Psoas muscle (tissue), 8 donors: ENCODE measurements around the gene CRABP2. TPM values are rescaled to one million over a fixed set of nuclear protein-coding genes. Genes with fewer than 3 reads are reported as not detected.

Experiments
- ATAC-seq, 4 donors: fragments of 200-7000 bp; cut with Tn5 transposase; one replicate each; pipeline ENCODE4 v1.9.1; 2020; ENCODE audit warnings: moderate library complexity in 3 of 4, mild to moderate bottlenecking in 2 of 4
- DNase-seq, 2 donors: peaks; one replicate each; pipeline ENCODE4 v3.0.0-alpha.2; 2020
- H3K27ac ChIP-seq: fragments of 200-600 bp; one replicate; pipeline ENCODE4 v1.8.0; 2022
- H3K27me3 ChIP-seq, 3 donors: fragments of 200-600 bp in 1 of 3; one replicate each; pipeline versions ENCODE4 v1.6.1 to v1.8.0; 2013 to 2022; ENCODE audit warnings: low read length in 2 of 3, mild to moderate bottlenecking in 2 of 3, moderate library complexity in 1 of 3; ENCODE audit not compliant: insufficient read depth in 3 of 3
- H3K36me3 ChIP-seq, 2 donors: fragments of 200-600 bp in 1 of 2; one replicate each; pipeline versions ENCODE4 v1.6.1 to v1.8.0; 2013 to 2022; ENCODE audit warnings: low read depth in 1 of 2, mild to moderate bottlenecking in 1 of 2, moderate library complexity in 1 of 2; ENCODE audit not compliant: insufficient read depth in 1 of 2
- H3K4me1 ChIP-seq: fragments of 200-600 bp; one replicate; pipeline ENCODE4 v1.8.0; 2022
- H3K4me3 ChIP-seq: fragments of 200-600 bp; one replicate; pipeline ENCODE4 v1.8.0; 2022; ENCODE audit warnings: mild to moderate bottlenecking
- H3K9me3 ChIP-seq: fragments of 200-600 bp; one replicate; pipeline ENCODE4 v1.8.0; 2022
- CTCF ChIP-seq: fragments of 200-600 bp; IDR thresholded peaks from one replicate; pipeline ENCODE4 v1.8.0; 2022; ENCODE audit warnings: antibody characterized with exemption
- WGBS, 3 donors: extraction: QIAGEN DNeasy Blood & Tissue Kit; methylation state at CpG; one replicate each; pipeline versions ENCODE4 v1.1.6 to v1.1.7; 2013; 5-methylcytosine and 5-hydroxymethylcytosine counted together
- intact Hi-C, 2 donors: fragments of 100-400 bp; cut with DNase I; formaldehyde crosslinking; loops; one replicate each; pipeline versions ENCODE4 v1.11.0 to v1.14.2; 2022
- polyA plus RNA-seq, 3 donors: library from polyadenylated mRNA; stranded (reverse); fragments of 200-250 nt; gene quantifications; one replicate each; pipeline ENCODE4 v1.2.3, GENCODE V29; 2013
- total RNA-seq, 4 donors: library from RNA; stranded (reverse); fragmentation: NEBNext Ultra II Directional in 2 of 4; extraction: Animal tissue kit (Norgen Biotek cat#: 25700) in 2 of 4; gene quantifications; one replicate each; pipeline versions ENCODE4 v1.2.1 to v1.2.4, GENCODE V29; 2021 to 2023
- donor health status: healthy with polysubstance abuse.
- donor health status: DM: no; HTN: no; CAD: no; lungs with moderate emphysema.
- donor health status: Bipolar disorder and iron deficiency.
- donor health status: healthy.
- donor health status: DM: yes; HTN: yes; CAD: no.
- donor health status: DM: no; HTN: no; CAD: no.
- donor health status: DM: no; HTN: no; CAD: no.
- donor health status: DM: yes; HTN: yes; CAD: no.

CRABP2 gene
- total and polyA plus RNA-seq, 7 donors = 0.13 to 1.7 (median 0.64) TPM; not detected in 1

DNA sequence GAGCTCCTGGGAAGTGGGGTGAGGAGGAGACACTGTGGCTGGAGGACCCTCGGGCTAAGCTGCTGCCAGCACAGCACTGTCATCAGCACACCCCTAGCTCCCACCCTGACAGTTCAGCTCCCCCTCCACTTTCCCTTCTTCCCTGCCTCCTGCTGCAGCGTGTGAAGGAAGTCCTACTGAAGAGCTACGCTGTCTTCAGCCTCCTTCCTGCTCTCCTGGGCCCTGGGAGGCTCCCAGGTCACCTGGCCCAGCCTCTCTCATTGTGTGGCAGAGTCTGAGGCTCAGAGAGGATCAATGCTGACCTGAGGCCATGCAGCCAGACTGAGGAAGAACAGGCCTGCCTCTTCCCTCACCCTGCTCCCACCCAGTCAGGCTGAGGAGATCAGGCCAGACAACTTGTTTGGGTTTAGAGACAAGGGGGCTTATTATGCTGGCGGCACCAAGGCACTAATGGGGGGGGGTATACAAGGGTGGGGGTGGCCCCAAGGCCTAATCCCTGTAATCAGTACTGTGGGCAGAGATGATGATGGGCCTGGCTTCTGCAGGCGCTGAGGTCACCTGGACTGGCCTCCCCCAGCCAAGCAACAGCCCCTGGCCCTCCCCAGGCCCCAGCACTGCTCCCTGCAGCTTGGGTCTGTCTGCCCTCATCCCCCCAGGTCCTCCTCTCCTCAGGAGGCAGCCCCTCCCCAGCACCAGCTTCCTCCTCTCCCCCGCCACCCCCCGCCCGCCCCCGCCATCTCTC is 37.2 kb downstream of the CRABP2 start:
- H3K4me1 ChIP-seq = peaks cover 87% of the 10 kb centered on the region

DNA sequence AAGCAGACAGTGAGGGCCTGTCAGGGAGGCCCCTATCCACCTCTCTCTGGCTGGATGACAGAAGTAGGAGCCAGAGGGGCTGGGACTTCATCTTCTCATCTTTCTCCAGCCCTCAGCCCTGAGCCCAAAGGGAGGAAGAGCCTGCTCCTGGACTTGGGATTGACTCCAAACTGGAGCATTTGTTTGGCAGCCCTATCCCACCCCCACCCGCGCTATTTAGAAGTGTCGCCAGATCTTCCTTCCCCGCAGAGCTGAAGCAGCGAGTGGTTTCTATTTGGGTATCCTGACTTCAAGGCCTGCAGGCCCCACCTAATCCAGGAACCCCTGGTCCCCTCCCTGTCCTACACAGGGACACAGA is 37.8 kb downstream of the CRABP2 start:
- 0 to 4% (median 0%) methylated on average over 5 of the region's 5 CpGs for WGBS, 3 donors
- H3K4me3 ChIP-seq = peak overlapping the region; percentile 28
- peak; percentile 41 to 68 (median 65) for ATAC-seq

More for the DNA sequence above, 37.2 kb downstream of the CRABP2 start:
- intact Hi-C loops = loop anchor here in 1 of 2 donors (1.0 kb wide), 1 partner anchor 8 kb away; no protein-coding TSS in a partner anchor
- no peak for TF ChIP-seq CTCF
- H3K4me3 ChIP-seq = peak overlapping the region; percentile 28
- DNase-seq (peak in 1 of 2 donors; percentile 51), ATAC-seq (peak in 2 of 4 donors; percentile 1)
- H3K36me3 ChIP-seq = peaks cover 0 to 23% of the 10 kb centered on the region in 2 donors
- no peaks in the 10 kb centered on the region for H3K27me3 ChIP-seq
- H3K9me3 ChIP-seq = no peaks in the 10 kb centered on the region
- H3K27ac ChIP-seq = peak overlapping the region; percentile 99
- WGBS, 3 donors = 43 to 64% (median 58%) methylated on average over 6 to 9 of the region's 9 CpGs

DNA sequence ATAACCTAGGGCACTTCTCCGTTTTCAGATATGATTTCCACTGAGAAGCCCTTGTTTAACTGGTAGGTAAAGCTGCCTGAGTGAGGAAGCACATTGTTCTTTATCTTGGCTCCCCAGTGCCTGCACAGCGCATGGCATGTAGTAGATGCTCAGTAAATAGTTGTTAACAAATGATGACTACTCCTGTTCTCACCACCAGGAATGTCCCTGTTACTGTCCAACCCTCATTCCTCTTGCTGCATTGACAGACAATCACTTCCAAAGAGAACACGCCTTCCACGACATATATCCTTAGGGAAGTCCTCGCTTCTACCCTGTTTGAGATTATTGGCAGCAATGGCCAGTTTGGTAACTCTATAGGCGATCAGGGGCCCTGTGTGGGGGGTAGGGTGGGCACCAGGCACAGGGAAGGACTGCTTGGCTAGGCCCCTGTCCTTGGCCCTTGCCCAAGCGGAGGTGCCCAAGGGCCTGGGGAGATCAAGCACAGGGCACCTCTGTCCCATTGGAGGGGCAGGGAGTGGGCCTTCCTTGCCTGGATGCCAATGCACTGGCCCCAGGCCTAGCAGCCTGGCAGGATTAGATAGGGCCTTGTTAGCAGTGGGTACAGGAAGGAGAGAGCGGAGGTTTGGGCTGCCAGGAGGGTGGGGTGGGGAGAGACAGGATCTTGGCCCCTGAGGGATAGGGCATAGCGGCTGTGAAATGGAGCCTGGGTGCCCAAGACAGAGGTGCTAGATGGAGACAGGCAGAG is 38.3 kb downstream of the CRABP2 start:
- DNase-seq (peak in 1 of 2 donors; percentile 26), ATAC-seq (peak; percentile 2 to 16 (median 7))
- H3K4me3 ChIP-seq = no peak overlapping the region
- 61 to 72% (median 61%) methylated on average over 9 of the region's 9 CpGs for WGBS, 3 donors
- H3K4me1 ChIP-seq = peaks cover 96% of the 10 kb centered on the region
- H3K9me3 ChIP-seq = no peaks in the 10 kb centered on the region
- peak overlapping the region; percentile 99 for H3K27ac ChIP-seq
- peaks cover 0 to 12% of the 10 kb centered on the region in 2 donors for H3K36me3 ChIP-seq
- no peaks in the 10 kb centered on the region for H3K27me3 ChIP-seq
- intact Hi-C loops = loop anchor here in 1 of 2 donors (1.0 kb wide), 1 partner anchor 9 kb away; no protein-coding TSS in a partner anchor
- TF ChIP-seq CTCF = no peak

More for the DNA sequence above, 37.8 kb downstream of the CRABP2 start:
- TF ChIP-seq CTCF = no peak
- peak; percentile 44 to 73 for DNase-seq
- H3K9me3 ChIP-seq = no peaks in the 10 kb centered on the region
- peaks cover 91% of the 10 kb centered on the region for H3K4me1 ChIP-seq
- intact Hi-C loops = loop anchor here in 1 of 2 donors (1.0 kb wide), 1 partner anchor 9 kb away; no protein-coding TSS in a partner anchor
- H3K27me3 ChIP-seq = no peaks in the 10 kb centered on the region
- H3K27ac ChIP-seq = peak overlapping the region; percentile 99
- peaks cover 0 to 18% of the 10 kb centered on the region in 2 donors for H3K36me3 ChIP-seq

- no peak for ATAC-seq
- no peak for TF ChIP-seq CTCF
- Histone ChIP-seq H3K27me3 (no peaks in the 10 kb centered on the region), H3K4me1 (peaks cover 97% of the 10 kb centered on the region), H3K9me3 (no peaks in the 10 kb centered on the region), H3K4me3 (peak overlapping the region; percentile 30), H3K36me3 (no peaks in the 10 kb centered on the region), H3K27ac (peak overlapping the region; percentile 99)
- 16 to 37% (median 18%) methylated on average over 3 of the region's 3 CpGs for WGBS, 3 donors
- intact Hi-C loops = no loop called here
- DNase-seq = no peak
Observed at GRCh38 chr1:156665539-156665938, 39.8 kb downstream of the CRABP2 start.
